WTC11 (cell line): ENCODE results near the gene MARK3. TPM values are rescaled to one million over a fixed set of nuclear protein-coding genes. Genes with fewer than 3 reads are reported as not detected.

Experiments
- ATAC-seq: fragments of 200-7000 bp; cut with Tn5 transposase; 2 replicates; pipeline ENCODE4 v1.10.0; 2021; ENCODE audit warnings: mild to moderate bottlenecking, moderate library complexity
- CTCF ChIA-PET: fragments of 300-600 bp; sonication (Branson Sonifier 250); formaldehyde crosslinking; loops from one replicate; lab custom pipeline; 2021; ENCODE audit warnings: antibody characterized with exemption; lab: Charles Lee
- POLR2A ChIA-PET: fragments of 350-600 bp; sonication (Branson Sonifier 250); formaldehyde crosslinking; loops from one replicate; lab custom pipeline; 2021; ENCODE audit warnings: antibody characterized with exemption; lab: Charles Lee
- DNase-seq: peaks from one replicate; pipeline ENCODE4 v3.0.0; 2021; ENCODE audit warnings: low spot score
- H3K27ac Mint-ChIP-seq: 2 replicates; pipeline ENCODE4 v1.8.0; 2021; ENCODE audit warnings: mixed read lengths
- H3K27me3 Mint-ChIP-seq: 2 replicates; pipeline ENCODE4 v1.8.0; 2021; ENCODE audit warnings: low read depth, mild to moderate bottlenecking, moderate library complexity, mixed read lengths
- H3K36me3 Mint-ChIP-seq: 2 replicates; pipeline ENCODE4 v1.8.0; 2021; ENCODE audit warnings: mixed read lengths
- H3K4me1 Mint-ChIP-seq: 2 replicates; pipeline ENCODE4 v1.8.0; 2022; ENCODE audit warnings: mixed read lengths
- H3K4me3 Mint-ChIP-seq: 2 replicates; pipeline ENCODE4 v1.8.0; 2021; ENCODE audit warnings: mild to moderate bottlenecking, moderate library complexity, mixed read lengths
- H3K9me3 Mint-ChIP-seq: 2 replicates; pipeline ENCODE4 v1.8.0; 2021; ENCODE audit warnings: mixed read lengths
- AR ChIP-seq: fragments of 250-450 bp; sonication (Bioruptor Pico); IDR thresholded peaks from 2 replicates; pipeline ENCODE4 v1.9.0; 2021; ENCODE audit warnings: mild to moderate bottlenecking
- ATF2 ChIP-seq: sonication (generic); formaldehyde crosslinking; IDR thresholded peaks from 2 replicates; pipeline ENCODE4 v1.8.1; 2022; ENCODE audit warnings: low read depth, missing genetic modification reagents, borderline replicate concordance
- ATF6 ChIP-seq: sonication (generic); formaldehyde crosslinking; IDR thresholded peaks from 2 replicates; pipeline ENCODE4 v1.8.1; 2023; ENCODE audit warnings: mild to moderate bottlenecking, missing genetic modification reagents
- CBFB ChIP-seq: sonication (generic); formaldehyde crosslinking; IDR thresholded peaks from 2 replicates; pipeline ENCODE4 v1.8.1; 2022; ENCODE audit warnings: mild to moderate bottlenecking, low read depth, missing genetic modification reagents
- CTCF ChIP-seq: fragments of 200-600 bp; IDR thresholded peaks from 2 replicates; pipeline ENCODE4 v1.8.0; 2022; ENCODE audit warnings: antibody characterized with exemption
- EMX1 ChIP-seq: fragments of 250-450 bp; sonication (Bioruptor Pico); IDR thresholded peaks from 2 replicates; pipeline ENCODE4 v1.8.0; 2021; ENCODE audit warnings: mild to moderate bottlenecking
- ETV6 ChIP-seq: sonication (generic); formaldehyde crosslinking; IDR thresholded peaks from 2 replicates; pipeline ENCODE4 v1.8.1; 2022; ENCODE audit warnings: mild to moderate bottlenecking, missing genetic modification reagents
- KAT7 ChIP-seq: sonication (generic); formaldehyde crosslinking; IDR thresholded peaks from 2 replicates; pipeline ENCODE4 v1.8.1; 2023; ENCODE audit warnings: missing genetic modification reagents, mild to moderate bottlenecking, borderline replicate concordance
- NR3C1 ChIP-seq: sonication (generic); formaldehyde crosslinking; conservative IDR thresholded peaks from 2 replicates; pipeline ENCODE4 v1.8.1; 2023; ENCODE audit warnings: low read depth, mild to moderate bottlenecking, missing genetic modification reagents
- PREB ChIP-seq: sonication (generic); formaldehyde crosslinking; IDR thresholded peaks from 2 replicates; pipeline ENCODE4 v1.8.1; 2022; ENCODE audit warnings: mild to moderate bottlenecking, missing genetic modification reagents, moderate library complexity, borderline replicate concordance
- SMAD3 ChIP-seq: sonication (generic); formaldehyde crosslinking; IDR thresholded peaks from 2 replicates; pipeline ENCODE4 v1.8.0; 2022; ENCODE audit warnings: missing genetic modification reagents, mild to moderate bottlenecking, borderline replicate concordance
- STAT6 ChIP-seq: sonication (generic); formaldehyde crosslinking; conservative IDR thresholded peaks from 2 replicates; pipeline ENCODE4 v1.8.1; 2023; ENCODE audit warnings: mild to moderate bottlenecking, low read depth, missing genetic modification reagents, moderate library complexity
- USF1 ChIP-seq: sonication (generic); formaldehyde crosslinking; IDR thresholded peaks from 2 replicates; pipeline ENCODE4 v1.8.0; 2022; ENCODE audit warnings: mild to moderate bottlenecking, missing genetic modification reagents
- ZBTB21 ChIP-seq: sonication (generic); formaldehyde crosslinking; IDR thresholded peaks from 2 replicates; pipeline ENCODE4 v1.8.1; 2023; ENCODE audit warnings: mild to moderate bottlenecking, missing genetic modification reagents, borderline replicate concordance
- ZMAT4 ChIP-seq: fragments of 250-450 bp; sonication (Bioruptor Pico); IDR thresholded peaks from 2 replicates; pipeline ENCODE4 v1.9.0; 2021; ENCODE audit warnings: mild to moderate bottlenecking
- ZNF281 ChIP-seq: sonication (generic); formaldehyde crosslinking; IDR thresholded peaks from 2 replicates; pipeline ENCODE4 v1.8.0; 2023; ENCODE audit warnings: mild to moderate bottlenecking, missing genetic modification reagents
- total RNA-seq: library from RNA; stranded (reverse); gene quantifications from 3 replicates; pipeline ENCODE4 v1.2.3, GENCODE V29; 2021

The MARK3 gene
- total RNA-seq, 1 experiment from 2014 or later, result 93.7 TPM

- ATAC-seq (no peak), DNase-seq (no peak)
- H3K4me1 Mint-ChIP-seq, result peaks cover 37% of the 10 kb centered on the region
- H3K36me3 Mint-ChIP-seq, result peaks cover 12% of the 10 kb centered on the region; the same call in 1 of the 2 replicates
- no peaks in the 10 kb centered on the region for H3K27me3 Mint-ChIP-seq
- POLR2A ChIA-PET, result no interaction called here
- no peak overlapping the region for H3K4me3 Mint-ChIP-seq
- H3K27ac Mint-ChIP-seq, result no peak overlapping the region; the same call in 1 of the 2 replicates
- CTCF ChIA-PET, result no interaction called here
- H3K9me3 Mint-ChIP-seq, result no peaks in the 10 kb centered on the region
- TF ChIP-seq CTCF (no peak), CBFB (CRISPR knock-in tag) (no peak), ATF6 (CRISPR knock-in tag) (no peak), ZNF281 (CRISPR knock-in tag) (no peak), ETV6 (CRISPR knock-in tag) (no peak), STAT6 (CRISPR knock-in tag) (no peak), KAT7 (CRISPR knock-in tag) (no peak), ATF2 (CRISPR knock-in tag) (no peak), ZMAT4 (CRISPR knock-in tag) (no peak), NR3C1 (no peak), AR (CRISPR knock-in tag) (no peak), SMAD3 (CRISPR knock-in tag) (no peak), EMX1 (CRISPR knock-in tag) (no peak), PREB (no peak), ZBTB21 (CRISPR knock-in tag) (no peak), USF1 (CRISPR knock-in tag) (no peak)
These were observed 43.7 kb downstream of the MARK3 start for GRCh38 chr14:103428723-103429556.
